ENCODE measurements around the gene FNDC10.
A peak's percentile ranks its signal among the peaks of the same experiment; 100 is the strongest.

Gene FNDC10

GRCh38 chr1:1627829-1628753 is 28.2 kb upstream of the FNDC10 start:
- DNase-seq, result peak; percentile 40

GRCh38 chr1:1627261-1627828 is 27.4 kb upstream of the FNDC10 start:
- DNase-seq, result no peak

GRCh38 chr1:1626207-1627141 is 26.5 kb upstream of the FNDC10 start:
- DNase-seq, result peak; percentile 42

GRCh38 chr1:1625824-1626206 is 25.9 kb upstream of the FNDC10 start:
- DNase-seq, result peak; percentile 46

- DNase-seq, result peak; percentile 44
Measured at GRCh38 chr1:1625404-1625775, 25.5 kb upstream of the FNDC10 start.

GRCh38 chr1:1624443-1625403 is 24.8 kb upstream of the FNDC10 start:
- DNase-seq, result peak; percentile 64

GRCh38 chr1:1623631-1624442 is 23.9 kb upstream of the FNDC10 start:
- DNase-seq, result peak; percentile 39

GRCh38 chr1:1623181-1623630 is 23.3 kb upstream of the FNDC10 start:
- DNase-seq, result no peak

GRCh38 chr1:1622788-1623094 is 22.8 kb upstream of the FNDC10 start:
- no peak for DNase-seq

- DNase-seq, result no peak
Measured at GRCh38 chr1:1622010-1622787, 22.3 kb upstream of the FNDC10 start.

- no peak for DNase-seq
Measured at GRCh38 chr1:1621173-1622009, 21.5 kb upstream of the FNDC10 start.

GRCh38 chr1:1620433-1621139 is 20.7 kb upstream of the FNDC10 start:
- DNase-seq, result no peak

- DNase-seq, result no peak
Measured at GRCh38 chr1:1619917-1620361, 20.0 kb upstream of the FNDC10 start.

- DNase-seq, result no peak
Measured at GRCh38 chr1:1618396-1619068, 18.6 kb upstream of the FNDC10 start.

GRCh38 chr1:1617925-1618324 is 18.0 kb upstream of the FNDC10 start:
- no peak for DNase-seq

- no peak for DNase-seq
Measured at GRCh38 chr1:1617516-1617915, 17.6 kb upstream of the FNDC10 start.

- DNase-seq, result no peak
Measured at GRCh38 chr1:1616838-1617237, 16.9 kb upstream of the FNDC10 start.
